NCI-H2196 (cell line): ENCODE data around the gene KIF26B.

ENCODE experiments used
- DNase-seq: peaks from one replicate; lab custom pipeline; 2025; ENCODE audit not compliant: unreplicated experiment; lab: John Stamatoyannopoulos, UW

The KIF26B gene

GRCh38 chr1:245169376-245169775 is 14.6 kb downstream of the KIF26B start:
- DNase-seq, result no peak

GRCh38 chr1:245172026-245172425 is 17.2 kb downstream of the KIF26B start:
- no peak for DNase-seq

- no peak for DNase-seq
Observed at GRCh38 chr1:245172829-245173228, 18.0 kb downstream of the KIF26B start.

- DNase-seq, result no peak
Observed at GRCh38 chr1:245173446-245174211, 18.8 kb downstream of the KIF26B start.

- DNase-seq, result no peak
Observed at GRCh38 chr1:245177071-245177900, 22.5 kb downstream of the KIF26B start.

GRCh38 chr1:245179706-245180105 is 24.9 kb downstream of the KIF26B start:
- DNase-seq, result no peak

GRCh38 chr1:245180496-245181157 is 25.8 kb downstream of the KIF26B start:
- DNase-seq, result no peak

- DNase-seq, result no peak
Observed at GRCh38 chr1:245181158-245181517, 26.4 kb downstream of the KIF26B start.

GRCh38 chr1:245182028-245182427 is 27.2 kb downstream of the KIF26B start:
- no peak for DNase-seq

- no peak for DNase-seq
Observed at GRCh38 chr1:245183429-245183828, 28.6 kb downstream of the KIF26B start.

- DNase-seq, result no peak
Observed at GRCh38 chr1:245184779-245185178, 30.0 kb downstream of the KIF26B start.

- DNase-seq, result no peak
Observed at GRCh38 chr1:245188403-245188802, 33.6 kb downstream of the KIF26B start.

- no peak for DNase-seq
Observed at GRCh38 chr1:245195398-245195797, 40.6 kb downstream of the KIF26B start.

- no peak for DNase-seq
Observed at GRCh38 chr1:245197121-245197520, 42.3 kb downstream of the KIF26B start.

- no peak for DNase-seq
Observed at GRCh38 chr1:245197911-245198379, 43.2 kb downstream of the KIF26B start.

GRCh38 chr1:245198748-245199516 is 44.1 kb downstream of the KIF26B start:
- DNase-seq, result no peak

- no peak for DNase-seq
Observed at GRCh38 chr1:245200146-245200545, 45.4 kb downstream of the KIF26B start.

- no peak for DNase-seq
Observed at GRCh38 chr1:245201201-245201600, 46.4 kb downstream of the KIF26B start.

GRCh38 chr1:245201827-245202226 is 47.0 kb downstream of the KIF26B start:
- DNase-seq, result no peak

GRCh38 chr1:245205396-245205795 is 50.6 kb downstream of the KIF26B start:
- DNase-seq, result no peak

- no peak for DNase-seq
Observed at GRCh38 chr1:245205864-245206263, 51.1 kb downstream of the KIF26B start.
